HUES6 (cell line): ENCODE data around the gene LRRC42.
"Not testable (repeated sequence)": the region's sequence is repeated elsewhere in the genome, so short reads cannot be mapped to it uniquely, and the experiment has no call there.

ENCODE experiments used
- H3K27ac ChIP-seq: 2 replicates; pipeline ENCODE4 v1.7.0; 2013; ENCODE audit warnings: low read depth, mild to moderate bottlenecking, low read length, inconsistent platforms
- H3K27me3 ChIP-seq: 2 replicates; pipeline ENCODE4 v1.6.1; 2013; ENCODE audit warnings: low read length; ENCODE audit not compliant: control insufficient read depth, insufficient read depth
- H3K36me3 ChIP-seq: 2 replicates; pipeline ENCODE4 v1.6.1; 2013; ENCODE audit warnings: low read length; ENCODE audit not compliant: control insufficient read depth, insufficient read depth
- H3K4me1 ChIP-seq: 2 replicates; pipeline ENCODE4 v1.6.1; 2013; ENCODE audit warnings: low read length; ENCODE audit not compliant: control insufficient read depth, insufficient read depth
- H3K4me3 ChIP-seq: 2 replicates; pipeline ENCODE4 v1.5.1; 2013; ENCODE audit warnings: low read depth, low read length
- H3K9ac ChIP-seq: one replicate; pipeline ENCODE4 v1.6.1; 2013; ENCODE audit warnings: mild to moderate bottlenecking, low read length
- H3K9me3 ChIP-seq: 2 replicates; pipeline ENCODE4 v1.6.1; 2013; ENCODE audit warnings: low read depth, low read length; ENCODE audit not compliant: control insufficient read depth, insufficient read depth

The LRRC42 gene

GRCh38 chr1:53956308-53957168 is 10.4 kb downstream of the LRRC42 start:
- H3K4me3 ChIP-seq = no peak overlapping the region
- peak overlapping the region; percentile 50; the same call in 1 of the 2 replicates for H3K27ac ChIP-seq
- no peaks in the 10 kb centered on the region for H3K9me3 ChIP-seq
- H3K27me3 ChIP-seq = no peaks in the 10 kb centered on the region
- peaks cover 51% of the 10 kb centered on the region for H3K36me3 ChIP-seq
- H3K9ac ChIP-seq = peak overlapping the region; percentile 24
- peaks cover 25% of the 10 kb centered on the region for H3K4me1 ChIP-seq

GRCh38 chr1:53957194-53957818 is 11.2 kb downstream of the LRRC42 start:
- Histone ChIP-seq H3K4me1 (peaks cover 22% of the 10 kb centered on the region), H3K9ac (peak overlapping the region; percentile 24), H3K36me3 (peaks cover 52% of the 10 kb centered on the region), H3K27me3 (no peaks in the 10 kb centered on the region), H3K4me3 (no peak overlapping the region), H3K9me3 (no peaks in the 10 kb centered on the region), H3K27ac (no peak overlapping the region; the same call in 1 of the 2 replicates)

GRCh38 chr1:53959664-53960250 is 13.6 kb downstream of the LRRC42 start:
- peaks cover 51% of the 10 kb centered on the region for H3K36me3 ChIP-seq
- H3K4me3 ChIP-seq = no peak overlapping the region
- no peaks in the 10 kb centered on the region for H3K9me3 ChIP-seq
- H3K9ac ChIP-seq = no peak overlapping the region
- peaks cover 26% of the 10 kb centered on the region for H3K4me1 ChIP-seq
- no peaks in the 10 kb centered on the region for H3K27me3 ChIP-seq
- H3K27ac ChIP-seq = no peak overlapping the region

GRCh38 chr1:53962395-53962794 is 16.2 kb downstream of the LRRC42 start:
- H3K36me3 ChIP-seq = peaks cover 66% of the 10 kb centered on the region
- H3K9me3 ChIP-seq = no peaks in the 10 kb centered on the region
- no peak overlapping the region for H3K4me3 ChIP-seq
- H3K4me1 ChIP-seq = peaks cover 12% of the 10 kb centered on the region
- no peaks in the 10 kb centered on the region for H3K27me3 ChIP-seq
- H3K9ac ChIP-seq = no peak overlapping the region
- H3K27ac ChIP-seq = no peak overlapping the region

- Histone ChIP-seq H3K36me3 (peaks cover 74% of the 10 kb centered on the region), H3K4me1 (peaks cover 4% of the 10 kb centered on the region; the same call in 1 of the 2 replicates), H3K4me3 (no peak overlapping the region), H3K27ac (no peak overlapping the region), H3K27me3 (no peaks in the 10 kb centered on the region), H3K9ac (no peak overlapping the region), H3K9me3 (no peaks in the 10 kb centered on the region)
Observed at GRCh38 chr1:53963460-53963859, 17.3 kb downstream of the LRRC42 start.

GRCh38 chr1:53964109-53964508 is 18.0 kb downstream of the LRRC42 start:
- Histone ChIP-seq H3K9me3 (no peaks in the 10 kb centered on the region), H3K9ac (no peak overlapping the region), H3K36me3 (peaks cover 77% of the 10 kb centered on the region), H3K27me3 (no peaks in the 10 kb centered on the region), H3K4me3 (no peak overlapping the region), H3K4me1 (peaks cover 4% of the 10 kb centered on the region; the same call in 1 of the 2 replicates), H3K27ac (no peak overlapping the region)

- Histone ChIP-seq H3K9me3 (no peaks in the 10 kb centered on the region), H3K4me3 (no peak overlapping the region), H3K4me1 (peaks cover 4% of the 10 kb centered on the region; the same call in 1 of the 2 replicates), H3K27ac (no peak overlapping the region), H3K27me3 (no peaks in the 10 kb centered on the region), H3K36me3 (peaks cover 69% of the 10 kb centered on the region), H3K9ac (no peak overlapping the region)
Observed at GRCh38 chr1:53966794-53967193, 20.6 kb downstream of the LRRC42 start.

- Histone ChIP-seq H3K4me3 (no peak overlapping the region), H3K9ac (no peak overlapping the region), H3K4me1 (peaks cover 4% of the 10 kb centered on the region; the same call in 1 of the 2 replicates), H3K36me3 (peaks cover 62% of the 10 kb centered on the region), H3K27me3 (no peaks in the 10 kb centered on the region), H3K9me3 (no peaks in the 10 kb centered on the region), H3K27ac (no peak overlapping the region)
Observed at GRCh38 chr1:53967409-53968124, 21.4 kb downstream of the LRRC42 start.

GRCh38 chr1:53968125-53968513 is 22.0 kb downstream of the LRRC42 start:
- no peak overlapping the region for H3K4me3 ChIP-seq
- H3K4me1 ChIP-seq = peaks cover 4% of the 10 kb centered on the region; the same call in 1 of the 2 replicates
- H3K9me3 ChIP-seq = no peaks in the 10 kb centered on the region
- H3K36me3 ChIP-seq = peaks cover 56% of the 10 kb centered on the region
- no peaks in the 10 kb centered on the region for H3K27me3 ChIP-seq
- no peak overlapping the region for H3K27ac ChIP-seq
- no peak overlapping the region for H3K9ac ChIP-seq

- H3K36me3 ChIP-seq = peaks cover 45% of the 10 kb centered on the region
- not testable (repeated sequence) for H3K9ac ChIP-seq, H3K27me3 ChIP-seq, H3K4me3 ChIP-seq, H3K9me3 ChIP-seq, H3K4me1 ChIP-seq, H3K27ac ChIP-seq
Observed at GRCh38 chr1:53969323-53969722, 23.2 kb downstream of the LRRC42 start.
